Upper lobe of left lung (tissue), 4 donors: ENCODE results near the gene MRFAP1.

Experiments used
- EP300 ChIP-seq, 4 donors: sonication (generic); formaldehyde crosslinking; IDR thresholded peaks; one replicate each; pipeline ENCODE4 v1.5.1; 2017; ENCODE audit warnings: antibody characterized with exemption in 4 of 4, control low read depth in 2 of 4
- POLR2A ChIP-seq, 4 donors: fragments of 450-650 bp; IDR thresholded peaks; one replicate each; pipeline ENCODE4 v1.5.1; 2016 to 2017; ENCODE audit warnings: antibody characterized with exemption in 4 of 4, mild to moderate bottlenecking in 2 of 4
- POLR2AphosphoS5 ChIP-seq, 2 donors: sonication (generic); formaldehyde crosslinking; IDR thresholded peaks; one replicate each; pipeline ENCODE4 v1.5.1; 2017; ENCODE audit warnings: antibody characterized with exemption in 2 of 2
- TF ChIP-seq, protein P1 (sequence below), 6 experiments: fragments of 450-650 bp in 4 of 6; fragments of 200-600 bp in 2 of 6; sonication (generic) in 2 of 6; IDR thresholded peaks; one replicate each; pipeline ENCODE4 v1.5.1; 2016 to 2019; ENCODE audit warnings: antibody characterized with exemption in 6 of 6

DNA sequence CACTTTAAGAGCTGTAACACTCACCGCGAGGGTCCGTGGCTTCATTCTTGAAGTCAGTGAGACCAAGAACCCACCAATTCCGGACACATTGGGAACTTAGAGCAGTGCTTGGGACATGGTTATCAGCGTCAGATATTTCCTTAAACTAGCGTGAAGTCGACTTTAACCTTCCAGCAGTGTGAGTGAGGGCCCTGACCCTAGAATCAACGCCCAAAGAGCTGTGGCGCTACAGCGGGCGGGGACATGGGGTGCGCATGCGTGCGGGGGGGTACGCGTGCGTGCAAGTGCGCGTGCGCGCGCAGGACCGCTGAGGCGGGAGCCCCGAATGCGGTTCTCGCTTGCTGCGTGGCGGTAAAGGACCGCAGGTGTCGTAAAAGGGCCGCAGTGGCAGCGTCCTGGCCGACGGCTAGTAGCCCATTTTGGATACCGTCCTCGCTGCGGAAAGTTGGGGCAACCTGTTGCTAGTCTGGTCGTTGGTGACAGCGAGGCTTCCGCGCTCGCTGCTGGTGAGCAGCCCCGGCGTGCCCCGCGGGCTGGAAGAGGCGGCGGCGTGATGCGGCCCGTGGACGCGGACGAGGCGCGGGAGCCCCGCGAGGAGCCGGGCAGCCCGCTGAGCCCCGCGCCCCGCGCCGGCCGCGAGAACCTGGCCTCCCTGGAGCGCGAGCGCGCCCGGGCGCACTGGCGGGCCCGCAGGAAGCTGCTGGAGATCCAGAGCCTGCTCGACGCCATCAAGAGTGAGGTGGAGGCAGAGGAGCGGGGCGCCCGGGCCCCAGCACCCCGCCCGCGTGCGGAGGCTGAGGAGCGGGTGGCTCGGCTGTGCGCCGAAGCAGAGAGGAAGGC, 33.4 kb downstream of the MRFAP1 start:
- TF ChIP-seq POLR2A (IDR thresholded peaks at IDR 0.05): peak in 3 of 4 donors; percentile 0 to 82 (median 78)
- TF ChIP-seq, protein P1, sequence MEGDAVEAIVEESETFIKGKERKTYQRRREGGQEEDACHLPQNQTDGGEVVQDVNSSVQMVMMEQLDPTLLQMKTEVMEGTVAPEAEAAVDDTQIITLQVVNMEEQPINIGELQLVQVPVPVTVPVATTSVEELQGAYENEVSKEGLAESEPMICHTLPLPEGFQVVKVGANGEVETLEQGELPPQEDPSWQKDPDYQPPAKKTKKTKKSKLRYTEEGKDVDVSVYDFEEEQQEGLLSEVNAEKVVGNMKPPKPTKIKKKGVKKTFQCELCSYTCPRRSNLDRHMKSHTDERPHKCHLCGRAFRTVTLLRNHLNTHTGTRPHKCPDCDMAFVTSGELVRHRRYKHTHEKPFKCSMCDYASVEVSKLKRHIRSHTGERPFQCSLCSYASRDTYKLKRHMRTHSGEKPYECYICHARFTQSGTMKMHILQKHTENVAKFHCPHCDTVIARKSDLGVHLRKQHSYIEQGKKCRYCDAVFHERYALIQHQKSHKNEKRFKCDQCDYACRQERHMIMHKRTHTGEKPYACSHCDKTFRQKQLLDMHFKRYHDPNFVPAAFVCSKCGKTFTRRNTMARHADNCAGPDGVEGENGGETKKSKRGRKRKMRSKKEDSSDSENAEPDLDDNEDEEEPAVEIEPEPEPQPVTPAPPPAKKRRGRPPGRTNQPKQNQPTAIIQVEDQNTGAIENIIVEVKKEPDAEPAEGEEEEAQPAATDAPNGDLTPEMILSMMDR (IDR thresholded peaks at IDR 0.05): peak in 2 of 6 experiments; percentile 21 to 32
- peak; percentile 57 to 88 for TF ChIP-seq POLR2AphosphoS5 (IDR thresholded peaks at IDR 0.05)
- TF ChIP-seq EP300 (IDR thresholded peaks at IDR 0.05): no peak
